Heart right ventricle (tissue), 16 donors: ENCODE data around the gene TMEM147. TPM values are rescaled to one million over a fixed set of nuclear protein-coding genes. Genes with fewer than 3 reads are reported as not detected.

Experiments used
- ATAC-seq, 8 donors: fragments of 200-7000 bp; cut with Tn5 transposase; one replicate each; pipeline ENCODE4 v1.9.1; 2020; ENCODE audit warnings: mild to moderate bottlenecking in 8 of 8, moderate library complexity in 8 of 8, moderate number of reproducible peaks in 1 of 8
- DNase-seq, 2 donors: peaks; one replicate each; pipeline ENCODE4 v3.0.0-alpha.2; 2020
- H3K27ac ChIP-seq, 10 donors: fragments of 200-600 bp; sonication (generic) in 2 of 10; one replicate each; pipeline versions ENCODE4 v1.5.0 to v1.8.0; 2020 to 2022; ENCODE audit warnings: mild to moderate bottlenecking in 3 of 10
- H3K27me3 ChIP-seq, 7 donors: fragments of 200-600 bp; one replicate each; pipeline ENCODE4 v1.8.0; 2021 to 2022; ENCODE audit warnings: mild to moderate bottlenecking in 2 of 7
- H3K36me3 ChIP-seq, 9 donors: fragments of 200-600 bp; sonication (generic) in 1 of 9; one replicate each; pipeline versions ENCODE4 v1.5.0 to v1.8.0; 2020 to 2022; ENCODE audit warnings: mild to moderate bottlenecking in 2 of 9
- H3K4me1 ChIP-seq, 9 donors: fragments of 200-600 bp; sonication (generic) in 1 of 9; one replicate each; pipeline versions ENCODE4 v1.5.0 to v1.8.0; 2020 to 2022; ENCODE audit warnings: mild to moderate bottlenecking in 4 of 9
- H3K4me3 ChIP-seq, 10 donors: fragments of 200-600 bp; sonication (generic) in 2 of 10; one replicate each; pipeline versions ENCODE4 v1.5.0 to v1.8.0; 2020 to 2022; ENCODE audit warnings: mild to moderate bottlenecking in 7 of 10, moderate library complexity in 2 of 10
- H3K9me3 ChIP-seq, 11 donors: fragments of 200-600 bp in 10 of 11; sonication (generic) in 2 of 11; one replicate each; pipeline versions ENCODE4 v1.5.0 to v1.8.0; 2013 to 2022; ENCODE audit warnings: mild to moderate bottlenecking in 2 of 11, control low read depth in 1 of 11, moderate library complexity in 1 of 11
- CTCF ChIP-seq, 9 donors: fragments of 200-600 bp; sonication (generic) in 2 of 9; IDR thresholded peaks; one replicate each; pipeline versions ENCODE4 v1.5.0 to v1.8.0; 2021 to 2022; ENCODE audit warnings: antibody characterized with exemption in 9 of 9, mild to moderate bottlenecking in 5 of 9, moderate library complexity in 1 of 9
- WGBS, 2 donors: extraction: QIAGEN DNeasy Blood & Tissue Kit; methylation state at CpG; one replicate each; pipeline ENCODE4 v1.1.7; 2013; ENCODE audit warnings: inconsistent platforms in 1 of 2; 5-methylcytosine and 5-hydroxymethylcytosine counted together
- intact Hi-C, 10 donors: fragments of 100-400 bp; cut with DNase I; formaldehyde crosslinking; loops; one replicate each; pipeline versions ENCODE4 v1.11.1 to v1.14.2; 2022
- polyA plus RNA-seq, 2 donors: library from polyadenylated mRNA; stranded (reverse); fragments of 200-250 nt; gene quantifications; one replicate each; pipeline ENCODE4 v1.2.3, GENCODE V29; 2013
- total RNA-seq, 10 donors: library from RNA; stranded (reverse); fragmentation: NEBNext Ultra II Directional in 3 of 10; extraction: Animal tissue kit (Norgen Biotek cat#: 25700) in 3 of 10; gene quantifications; one replicate each; pipeline versions ENCODE4 v1.2.1 to v1.2.4, GENCODE V29; 2021 to 2023
- donor health status: Arrhythmogenic right ventricular cardiomyopathy.
- donor health status: ischemic (EF 13 %, LVEDD 7.1; RV severe dilation, severe dysfunction).
- donor health status: healthy with polysubstance abuse.
- donor health status: DM: no; HTN: yes; CAD: no.
- donor health status: DM: no; HTN: no; CAD: no.
- donor health status: ischemic (EF 25% LVEDD 6.9; RV normal size, moderate dysfunction).
- donor health status: ischemic (EF 25% LVEDD 5.7; RV mildly dilated, moderate dysfunction).
- donor health status: healthy.
- donor health status: DM: yes; HTN: yes; CAD: no.
- donor health status: Ischemic cardiomyopathy.
- donor health status: ischemic (EF 35%, LVEDD 5.7; RV mildly dilated, moderate dysfunction).
- donor health status: nonischemic (EF 11% LVEDD 7.7; RV severe dilation, severe dysfunction).
- donor health status: DM: yes; HTN: yes; CAD: no.
- donor health status: PGD.
- donor health status: ischemic (EF 29% LVEDD 5.4; RV normal size, mild dysfunction).
- donor health status: nonischemic (EF 23%, LVEDD 6.1; RV moderate dilation, normal function).

Gene TMEM147
- total and polyA plus RNA-seq, 12 donors, result 62.8 to 229 (median 80.4) TPM

- TF ChIP-seq CTCF (IDR thresholded peaks at IDR 0.05), result no peak
- no peak for ATAC-seq
- Histone ChIP-seq H3K4me1 (no peaks in the 10 kb centered on the region), H3K4me3 (no peak overlapping the region), H3K27ac (no peak overlapping the region), H3K9me3 (peaks cover 0 to 18% (median 9%) of the 10 kb centered on the region in 11 donors), H3K36me3 (no peaks in the 10 kb centered on the region), H3K27me3 (peaks cover 0 to 35% (median 15%) of the 10 kb centered on the region in 7 donors)
- 84 to 96% methylated on average over 1 of the region's 1 CpG for WGBS, 2 donors
- intact Hi-C loops, result no loop called here
- DNase-seq, result no peak
Observed at GRCh38 chr19:35571406-35571965, 26.1 kb downstream of the TMEM147 start.

- no peak for TF ChIP-seq CTCF (IDR thresholded peaks at IDR 0.05)
- Histone ChIP-seq H3K9me3 (peaks cover 0 to 26% (median 9%) of the 10 kb centered on the region in 11 donors), H3K27ac (no peak overlapping the region), H3K4me1 (no peaks in the 10 kb centered on the region), H3K4me3 (no peak overlapping the region), H3K36me3 (no peaks in the 10 kb centered on the region), H3K27me3 (peaks cover 0 to 14% (median 5%) of the 10 kb centered on the region in 7 donors)
- DNase-seq (no peak), ATAC-seq (no peak)
- 76 to 85% methylated on average over 1 of the region's 1 CpG for WGBS, 2 donors
- intact Hi-C loops, result no loop called here
Observed at GRCh38 chr19:35577918-35578317, 32.5 kb downstream of the TMEM147 start.

GRCh38 chr19:35578707-35579106, 33.3 kb downstream of the TMEM147 start:
- intact Hi-C loops, result no loop called here
- ATAC-seq, result no peak
- no peaks in the 10 kb centered on the region for H3K4me1 ChIP-seq
- H3K9me3 ChIP-seq, result peaks cover 0 to 26% (median 9%) of the 10 kb centered on the region in 11 donors
- peaks cover 0 to 17% (median 8%) of the 10 kb centered on the region in 7 donors for H3K27me3 ChIP-seq
- 58 to 68% methylated on average over 7 of the region's 7 CpGs for WGBS, 2 donors
- DNase-seq, result no peak
- TF ChIP-seq CTCF (IDR thresholded peaks at IDR 0.05), result no peak
- H3K4me3 ChIP-seq, result no peak overlapping the region
- H3K27ac ChIP-seq, result no peak overlapping the region
- no peaks in the 10 kb centered on the region for H3K36me3 ChIP-seq

- DNase-seq, result no peak
- H3K27me3 ChIP-seq, result peaks cover 0 to 44% (median 25%) of the 10 kb centered on the region in 7 donors
- H3K4me3 ChIP-seq, result no peak overlapping the region
- H3K36me3 ChIP-seq, result no peaks in the 10 kb centered on the region
- H3K4me1 ChIP-seq, result no peaks in the 10 kb centered on the region
- 76 to 78% methylated on average over 1 of the region's 1 CpG for WGBS, 2 donors
- H3K9me3 ChIP-seq, result no peaks in the 10 kb centered on the region
- no peak overlapping the region for H3K27ac ChIP-seq
- intact Hi-C loops, result no loop called here
- TF ChIP-seq CTCF (IDR thresholded peaks at IDR 0.05), result no peak
- ATAC-seq, result no peak
Observed at GRCh38 chr19:35582760-35583159, 37.3 kb downstream of the TMEM147 start.
